NK-92 (cell line): ENCODE data around the gene ZKSCAN3.
"Not testable (repeated sequence)": the region's sequence is repeated elsewhere in the genome, so short reads cannot be mapped to it uniquely, and the experiment has no call there.

Experiments used
- DNase-seq: peaks from one replicate; lab custom pipeline; 2025; ENCODE audit not compliant: unreplicated experiment; lab: John Stamatoyannopoulos, UW

Gene ZKSCAN3

GRCh38 chr6:28349892-28350737 is at the start of gene ZKSCAN3:
Gene ZKSCAN3, plus strand, starts transcription at chr6:28349947. Its CDS starts 9,640 bp downstream, at chr6:28359587.
- DNase-seq: no peak

- no peak for DNase-seq
These were observed 46.2 kb upstream of the ZKSCAN3 start for GRCh38 chr6:28303570-28303969.

- DNase-seq: not testable (repeated sequence)
These were observed 43.4 kb upstream of the ZKSCAN3 start for GRCh38 chr6:28306363-28306762.

- DNase-seq: no peak
These were observed 38.5 kb upstream of the ZKSCAN3 start for GRCh38 chr6:28311139-28311823.

- no peak for DNase-seq
These were observed 36.8 kb upstream of the ZKSCAN3 start for GRCh38 chr6:28312939-28313338.

- no peak for DNase-seq
These were observed 34.1 kb upstream of the ZKSCAN3 start for GRCh38 chr6:28315628-28316027.

GRCh38 chr6:28317866-28318265 is 31.9 kb upstream of the ZKSCAN3 start:
- not testable (repeated sequence) for DNase-seq

GRCh38 chr6:28322661-28323060 is 27.1 kb upstream of the ZKSCAN3 start:
- no peak for DNase-seq

- DNase-seq: no peak
These were observed 25.8 kb upstream of the ZKSCAN3 start for GRCh38 chr6:28323813-28324424.

- DNase-seq: no peak
These were observed 23.3 kb upstream of the ZKSCAN3 start for GRCh38 chr6:28326371-28326948.

- no peak for DNase-seq
These were observed 19.7 kb upstream of the ZKSCAN3 start for GRCh38 chr6:28330041-28330440.

- no peak for DNase-seq
These were observed 16.7 kb upstream of the ZKSCAN3 start for GRCh38 chr6:28333047-28333446.

- no peak for DNase-seq
These were observed 16.1 kb upstream of the ZKSCAN3 start for GRCh38 chr6:28333599-28334018.

GRCh38 chr6:28334286-28335039 is 15.3 kb upstream of the ZKSCAN3 start:
- DNase-seq: no peak

- DNase-seq: no peak
These were observed 14.6 kb upstream of the ZKSCAN3 start for GRCh38 chr6:28335040-28335563.

- DNase-seq: peak; percentile 14
These were observed 14.0 kb upstream of the ZKSCAN3 start, which contains the start of gene ZSCAN31 for GRCh38 chr6:28335564-28336283. Gene ZSCAN31, minus strand, starts transcription at chr6:28336148. Its CDS starts 6,465 bp downstream, at chr6:28329683.

- no peak for DNase-seq
These were observed 13.2 kb upstream of the ZKSCAN3 start for GRCh38 chr6:28336284-28337120.

GRCh38 chr6:28337121-28337520 is 12.6 kb upstream of the ZKSCAN3 start:
- DNase-seq: no peak
